CD4-positive, alpha-beta T cell (primary cell): ENCODE results near the gene CTSD. TPM values are rescaled to one million over a fixed set of nuclear protein-coding genes. Genes with fewer than 3 reads are reported as not detected.

Experiments used
- ATAC-seq: fragments of 200-7000 bp; cut with Tn5 transposase; one replicate; pipeline ENCODE4 v1.10.0; 2022; ENCODE audit warnings: mild to moderate bottlenecking; ENCODE audit not compliant: poor library complexity
- CTCF ChIA-PET: fragments of 350-600 bp; sonication (Branson Sonifier 250); formaldehyde crosslinking; loops from one replicate; lab custom pipeline; 2021; ENCODE audit warnings: antibody characterized with exemption, inconsistent platforms; lab: Charles Lee
- POLR2A ChIA-PET: fragments of 350-600 bp; sonication (Branson Sonifier 250); formaldehyde crosslinking; loops from one replicate; lab custom pipeline; 2021; ENCODE audit warnings: antibody characterized with exemption, inconsistent platforms; lab: Charles Lee
- DNase-seq, 14 experiments: peaks; one replicate each; pipeline ENCODE4 v3.0.0-alpha.2; 2013 to 2020; ENCODE audit warnings: mixed read lengths in 2 of 14
- H3K27ac ChIP-seq, 2 donors: one replicate each; pipeline versions ENCODE4 v1.5.1 to v1.7.0; 2013; ENCODE audit warnings: low read length in 2 of 2, low read depth in 1 of 2, mild to moderate bottlenecking in 1 of 2
- H3K27me3 ChIP-seq, 2 experiments: 1 replicate in 1 of 2; 2 replicates in 1 of 2; pipeline versions ENCODE4 v1.6.1 to v1.7.0; 2013; ENCODE audit warnings: low read length in 2 of 2, control low read depth in 1 of 2, mild to moderate bottlenecking in 1 of 2, moderate library complexity in 1 of 2; ENCODE audit not compliant: insufficient read depth in 2 of 2, control insufficient read depth in 1 of 2
- H3K36me3 ChIP-seq: one replicate; pipeline ENCODE4 v1.6.1; 2013; ENCODE audit warnings: low read length, control low read depth; ENCODE audit not compliant: insufficient read depth
- H3K4me1 ChIP-seq: one replicate; pipeline ENCODE4 v1.6.1; 2013; ENCODE audit warnings: low read length, control low read depth; ENCODE audit not compliant: insufficient read depth
- H3K4me3 ChIP-seq: one replicate; pipeline ENCODE4 v1.5.1; 2013; ENCODE audit warnings: mild to moderate bottlenecking, low read length, moderate library complexity
- H3K9me3 ChIP-seq, 2 experiments: 1 replicate in 1 of 2; 2 replicates in 1 of 2; pipeline versions ENCODE4 v1.6.1 to v1.7.0; 2013; ENCODE audit warnings: low read length in 2 of 2, mild to moderate bottlenecking in 2 of 2, control low read depth in 1 of 2, moderate library complexity in 1 of 2; ENCODE audit not compliant: control insufficient read depth in 1 of 2, insufficient read depth in 1 of 2
- H3K27ac Mint-ChIP-seq: one replicate; pipeline ENCODE4 v1.8.0; 2020; ENCODE audit warnings: mixed read lengths
- H3K27me3 Mint-ChIP-seq: one replicate; pipeline ENCODE4 v1.8.0; 2021; ENCODE audit warnings: mixed read lengths
- H3K36me3 Mint-ChIP-seq: one replicate; pipeline ENCODE4 v1.8.0; 2021; ENCODE audit warnings: low read depth, mixed read lengths
- H3K4me1 Mint-ChIP-seq: one replicate; pipeline ENCODE4 v1.8.0; 2021; ENCODE audit warnings: low read depth, mixed read lengths
- H3K4me3 Mint-ChIP-seq: one replicate; pipeline ENCODE4 v1.8.0; 2020; ENCODE audit warnings: mild to moderate bottlenecking, mixed read lengths
- H3K9me3 Mint-ChIP-seq: one replicate; pipeline ENCODE4 v1.8.0; 2020; ENCODE audit warnings: mixed read lengths
- CTCF ChIP-seq: fragments of 200-600 bp; IDR thresholded peaks from one replicate; pipeline ENCODE4 v1.8.0; 2022; ENCODE audit warnings: antibody characterized with exemption, mild to moderate bottlenecking
- intact Hi-C, 2 experiments: fragments of 100-400 bp; cut with DNase I in 1 of 2; cut with micrococcal nuclease in 1 of 2; formaldehyde crosslinking; loops; one replicate each; pipeline versions ENCODE4 v1.15.1 to v1.9.0; 2023 to 2025; cut with DNase I, micrococcal nuclease
- total RNA-seq, 174 experiments: library from RNA in 2 of 174; stranded (reverse) in 2 of 174; gene quantifications; one replicate each; pipeline ENCODE4 v1.2.3 and lab custom pipeline; 2021 to 2026

The CTSD gene
- total RNA-seq, 2 experiments from 2014 or later, result 63.3 to 71.3 TPM

GRCh38 chr11:1763336-1763795, 361 bp downstream of the CTSD start:
- Histone ChIP-seq H3K4me1 (peaks cover 61% of the 10 kb centered on the region), H3K9me3 (no peaks in the 10 kb centered on the region), H3K36me3 (peaks cover 23% of the 10 kb centered on the region), H3K4me3 (peak overlapping the region; percentile 72), H3K27me3 (peaks cover 0 to 2% of the 10 kb centered on the region in 2 experiments), H3K27ac (peak overlapping the region; percentile 55 to 65)
- Mint-ChIP-seq H3K27me3 (no peaks in the 10 kb centered on the region), H3K36me3 (no peaks in the 10 kb centered on the region), H3K27ac (no peak overlapping the region), H3K4me1 (peaks cover 36% of the 10 kb centered on the region), H3K4me3 (peak overlapping the region; percentile 89), H3K9me3 (no peaks in the 10 kb centered on the region)
- peak; percentile 32 for ATAC-seq
- no peak for TF ChIP-seq CTCF
- CTCF ChIA-PET, result interaction anchor here (1.3 kb wide), 1 partner anchor 388 kb away, joined by 7 read pairs; no protein-coding TSS in a partner anchor
- DNase-seq, result peak in 1 of 14 experiments; percentile 49
- intact Hi-C loops, result loop anchor here in 1 of 2 experiments (5.0 to 10.0 kb wide), 5 partner anchors 89 to 1409 kb away; partner anchors contain the start of genes DUSP8, LSP1 and TSSC4
- POLR2A ChIA-PET, result no interaction called here

GRCh38 chr11:1762537-1763302, 1.0 kb downstream of the CTSD start:
- Mint-ChIP-seq H3K4me3 (peak overlapping the region; percentile 89), H3K4me1 (peaks cover 42% of the 10 kb centered on the region), H3K36me3 (peaks cover 2% of the 10 kb centered on the region), H3K27ac (peak overlapping the region; percentile 81), H3K27me3 (no peaks in the 10 kb centered on the region), H3K9me3 (no peaks in the 10 kb centered on the region)
- peak overlapping the region; percentile 72 for H3K4me3 ChIP-seq
- POLR2A ChIA-PET, result interaction anchor here (1.4 kb wide), 1 partner anchor 88 kb away, joined by 4 read pairs; no protein-coding TSS in a partner anchor
- H3K27me3 ChIP-seq, result no peaks in the 10 kb centered on the region
- peaks cover 23% of the 10 kb centered on the region for H3K36me3 ChIP-seq
- TF ChIP-seq CTCF, result no peak
- ATAC-seq (no peak), DNase-seq (no peak)
- no peaks in the 10 kb centered on the region for H3K9me3 ChIP-seq
- H3K4me1 ChIP-seq, result peaks cover 64% of the 10 kb centered on the region
- CTCF ChIA-PET, result no interaction called here
- peak overlapping the region; percentile 51 to 55 for H3K27ac ChIP-seq
- intact Hi-C loops, result loop anchor here in 1 of 2 experiments (5.0 to 10.0 kb wide), 5 partner anchors 90 to 1408 kb away; partner anchors contain the start of genes DUSP8, LSP1 and TSSC4

- DNase-seq (no peak), ATAC-seq (no peak)
- Histone ChIP-seq H3K27ac (peak overlapping the region; percentile 21 to 55), H3K27me3 (no peaks in the 10 kb centered on the region), H3K36me3 (peaks cover 27% of the 10 kb centered on the region), H3K4me1 (peaks cover 70% of the 10 kb centered on the region), H3K9me3 (no peaks in the 10 kb centered on the region), H3K4me3 (peak overlapping the region; percentile 72)
- H3K9me3 Mint-ChIP-seq, result no peaks in the 10 kb centered on the region
- peak overlapping the region; percentile 89 for H3K4me3 Mint-ChIP-seq
- POLR2A ChIA-PET, result interaction anchor here (1.4 kb wide), 1 partner anchor 88 kb away, joined by 4 read pairs; no protein-coding TSS in a partner anchor
- H3K27me3 Mint-ChIP-seq, result no peaks in the 10 kb centered on the region
- CTCF ChIA-PET, result no interaction called here
- peaks cover 9% of the 10 kb centered on the region for H3K36me3 Mint-ChIP-seq
- peak overlapping the region; percentile 81 for H3K27ac Mint-ChIP-seq
- intact Hi-C loops, result loop anchor here in 1 of 2 experiments (5.0 to 10.0 kb wide), 5 partner anchors 90 to 1407 kb away; partner anchors contain the start of genes DUSP8, LSP1 and TSSC4
- peaks cover 49% of the 10 kb centered on the region for H3K4me1 Mint-ChIP-seq
- TF ChIP-seq CTCF, result no peak
Measured at GRCh38 chr11:1761857-1762536, 1.7 kb downstream of the CTSD start.
